ENCODE measurements around the gene PKDCC.

Gene PKDCC

GRCh38 chr2:42047488-42048298 is at the start of gene PKDCC:
TSS of gene PKDCC (plus strand) at chr2:42048021. CDS start at chr2:42048200, 179 bp downstream.
- Histone ChIP-seq H3K4me3 (ENCODE audit: low read length) (peak within 1 kb of the TSS; percentile 68), H2AFZ (ENCODE audit: low read depth, low read length) (peak within 1 kb of the TSS; percentile 85), H3K9me3 (ENCODE audit: low read length) (no peaks in the 10 kb centered on the region), H3K36me3 (ENCODE audit: insufficient read depth, low read length) (no peaks in the 10 kb centered on the region), H3K27me3 (ENCODE audit: insufficient read depth, low read length) (no peaks in the 10 kb centered on the region), H3K4me1 (ENCODE audit: insufficient read depth, low read length) (peaks cover 59% of the 10 kb centered on the region)

- H3K9me3 ChIP-seq (ENCODE audit: low read length) = peaks cover 3% of the 10 kb centered on the region
- H3K4me3 ChIP-seq (ENCODE audit: low read length) = no peak overlapping the region
- peaks cover 4% of the 10 kb centered on the region for H3K4me1 ChIP-seq (ENCODE audit: insufficient read depth, low read length)
- H2AFZ ChIP-seq (ENCODE audit: low read depth, low read length) = no peak overlapping the region
- no peaks in the 10 kb centered on the region for H3K27me3 ChIP-seq (ENCODE audit: insufficient read depth, low read length)
- no peaks in the 10 kb centered on the region for H3K36me3 ChIP-seq (ENCODE audit: insufficient read depth, low read length)
Observed at GRCh38 chr2:41998186-41999127, 49.4 kb upstream of the PKDCC start.

GRCh38 chr2:41999128-41999480 is 48.7 kb upstream of the PKDCC start:
- no peaks in the 10 kb centered on the region for H3K27me3 ChIP-seq (ENCODE audit: insufficient read depth, low read length)
- no peaks in the 10 kb centered on the region for H3K36me3 ChIP-seq (ENCODE audit: insufficient read depth, low read length)
- H3K9me3 ChIP-seq (ENCODE audit: low read length) = peaks cover 4% of the 10 kb centered on the region
- H3K4me3 ChIP-seq (ENCODE audit: low read length) = no peak overlapping the region
- no peak overlapping the region for H2AFZ ChIP-seq (ENCODE audit: low read depth, low read length)
- H3K4me1 ChIP-seq (ENCODE audit: insufficient read depth, low read length) = peaks cover 4% of the 10 kb centered on the region

GRCh38 chr2:41999592-42000281 is 48.1 kb upstream of the PKDCC start:
- Histone ChIP-seq H2AFZ (ENCODE audit: low read depth, low read length) (no peak overlapping the region), H3K36me3 (ENCODE audit: insufficient read depth, low read length) (no peaks in the 10 kb centered on the region), H3K4me3 (ENCODE audit: low read length) (no peak overlapping the region), H3K9me3 (ENCODE audit: low read length) (peaks cover 4% of the 10 kb centered on the region), H3K27me3 (ENCODE audit: insufficient read depth, low read length) (no peaks in the 10 kb centered on the region), H3K4me1 (ENCODE audit: insufficient read depth, low read length) (peaks cover 4% of the 10 kb centered on the region)

GRCh38 chr2:42001711-42002201 is 46.1 kb upstream of the PKDCC start:
- Histone ChIP-seq H3K9me3 (ENCODE audit: low read length) (peaks cover 4% of the 10 kb centered on the region), H3K4me1 (ENCODE audit: insufficient read depth, low read length) (no peaks in the 10 kb centered on the region), H2AFZ (ENCODE audit: low read depth, low read length) (no peak overlapping the region), H3K36me3 (ENCODE audit: insufficient read depth, low read length) (no peaks in the 10 kb centered on the region), H3K27me3 (ENCODE audit: insufficient read depth, low read length) (no peaks in the 10 kb centered on the region), H3K4me3 (ENCODE audit: low read length) (no peak overlapping the region)

GRCh38 chr2:42007551-42007950 is 40.3 kb upstream of the PKDCC start:
- Histone ChIP-seq H3K4me1 (ENCODE audit: insufficient read depth, low read length) (no peaks in the 10 kb centered on the region), H3K4me3 (ENCODE audit: low read length) (no peak overlapping the region), H3K27me3 (ENCODE audit: insufficient read depth, low read length) (no peaks in the 10 kb centered on the region), H3K9me3 (ENCODE audit: low read length) (peaks cover 4% of the 10 kb centered on the region), H2AFZ (ENCODE audit: low read depth, low read length) (no peak overlapping the region), H3K36me3 (ENCODE audit: insufficient read depth, low read length) (no peaks in the 10 kb centered on the region)

GRCh38 chr2:42008241-42008921 is 39.4 kb upstream of the PKDCC start:
- Histone ChIP-seq H3K4me1 (ENCODE audit: insufficient read depth, low read length) (peaks cover under 1% of the 10 kb centered on the region), H3K4me3 (ENCODE audit: low read length) (no peak overlapping the region), H3K27me3 (ENCODE audit: insufficient read depth, low read length) (no peaks in the 10 kb centered on the region), H3K9me3 (ENCODE audit: low read length) (peaks cover 2% of the 10 kb centered on the region), H2AFZ (ENCODE audit: low read depth, low read length) (no peak overlapping the region), H3K36me3 (ENCODE audit: insufficient read depth, low read length) (no peaks in the 10 kb centered on the region)

GRCh38 chr2:42009657-42010580 is 37.9 kb upstream of the PKDCC start:
- Histone ChIP-seq H2AFZ (ENCODE audit: low read depth, low read length) (no peak overlapping the region), H3K9me3 (ENCODE audit: low read length) (no peaks in the 10 kb centered on the region), H3K4me3 (ENCODE audit: low read length) (no peak overlapping the region), H3K36me3 (ENCODE audit: insufficient read depth, low read length) (no peaks in the 10 kb centered on the region), H3K4me1 (ENCODE audit: insufficient read depth, low read length) (peaks cover 2% of the 10 kb centered on the region), H3K27me3 (ENCODE audit: insufficient read depth, low read length) (no peaks in the 10 kb centered on the region)

- Histone ChIP-seq H3K9me3 (ENCODE audit: low read length) (no peaks in the 10 kb centered on the region), H3K36me3 (ENCODE audit: insufficient read depth, low read length) (no peaks in the 10 kb centered on the region), H3K27me3 (ENCODE audit: insufficient read depth, low read length) (no peaks in the 10 kb centered on the region), H3K4me1 (ENCODE audit: insufficient read depth, low read length) (peaks cover 2% of the 10 kb centered on the region), H2AFZ (ENCODE audit: low read depth, low read length) (no peak overlapping the region), H3K4me3 (ENCODE audit: low read length) (no peak overlapping the region)
Observed at GRCh38 chr2:42010743-42011298, 37.0 kb upstream of the PKDCC start.

GRCh38 chr2:42012137-42012536 is 35.7 kb upstream of the PKDCC start:
- no peaks in the 10 kb centered on the region for H3K27me3 ChIP-seq (ENCODE audit: insufficient read depth, low read length)
- no peaks in the 10 kb centered on the region for H3K9me3 ChIP-seq (ENCODE audit: low read length)
- H2AFZ ChIP-seq (ENCODE audit: low read depth, low read length) = no peak overlapping the region
- no peak overlapping the region for H3K4me3 ChIP-seq (ENCODE audit: low read length)
- H3K4me1 ChIP-seq (ENCODE audit: insufficient read depth, low read length) = peaks cover 2% of the 10 kb centered on the region
- H3K36me3 ChIP-seq (ENCODE audit: insufficient read depth, low read length) = no peaks in the 10 kb centered on the region

- Histone ChIP-seq H2AFZ (ENCODE audit: low read depth, low read length) (no peak overlapping the region), H3K36me3 (ENCODE audit: insufficient read depth, low read length) (no peaks in the 10 kb centered on the region), H3K27me3 (ENCODE audit: insufficient read depth, low read length) (no peaks in the 10 kb centered on the region), H3K4me3 (ENCODE audit: low read length) (no peak overlapping the region), H3K9me3 (ENCODE audit: low read length) (no peaks in the 10 kb centered on the region), H3K4me1 (ENCODE audit: insufficient read depth, low read length) (peaks cover 2% of the 10 kb centered on the region)
Observed at GRCh38 chr2:42012651-42013050, 35.2 kb upstream of the PKDCC start.
